K562 (cell line): ENCODE measurements around the gene DISC1. TPM values are rescaled to one million over a fixed set of nuclear protein-coding genes. Genes with fewer than 3 reads are reported as not detected.

Experiments
- ATAC-seq: fragments of 200-7000 bp; cut with Tn5 transposase; 3 replicates; pipeline ENCODE4 v1.9.1; 2020; ENCODE audit warnings: moderate library complexity
- BruUV-seq: library from RNA; stranded (reverse); fragments of 400-500 nt; replicated peaks from 2 replicates; lab custom pipeline; 2021; lab: Mats Ljungman, UMichigan
- CTCF ChIA-PET: fragments of 300-600 bp; formaldehyde crosslinking; extraction: SDS; loops from one replicate; lab custom pipeline; 2021; ENCODE audit warnings: low intra/inter-chr PET ratio; lab: Yijun Ruan, JAX
- POLR2A ChIA-PET: fragments of 300-600, 350-650 bp; sonication (Branson Sonifier 250); formaldehyde crosslinking; extraction: SDS; loops from one replicate; lab custom pipeline; 2021; ENCODE audit warnings: antibody characterized with exemption, inconsistent platforms; lab: Yijun Ruan, JAX
- DNase-seq, 4 experiments: peaks; one replicate each; pipeline versions ENCODE4 v3.0.0 to v3.0.0-alpha.2; 2011 to 2018; ENCODE audit warnings: low spot score in 3 of 4, mixed read lengths in 3 of 4; ENCODE audit errors: extremely low read depth in 1 of 4
- FAIRE-seq: peaks from 2 replicates; lab custom pipeline; 2011; peaks lifted over from hg19 to GRCh38; lab: Jason Lieb, UNC
- H2AFZ ChIP-seq: 2 replicates; pipeline ENCODE4 v1.6.0; 2011; ENCODE audit warnings: low read depth, low read length, control low read depth, inconsistent platforms
- H3K27ac ChIP-seq: fragments of 200-600 bp; 3 replicates; pipeline ENCODE4 v1.8.0; 2011; ENCODE audit warnings: low read depth, mild to moderate bottlenecking, control low read depth, inconsistent platforms, low read length, moderate library complexity, mixed read lengths; ENCODE audit errors: extremely low read depth
- H3K27me3 ChIP-seq, 2 experiments: fragments of 300-600 bp in 1 of 2; 2 replicates in 1 of 2; 3 replicates in 1 of 2; pipeline versions ENCODE4 v1.6.0 to v1.8.0; 2011; ENCODE audit warnings: inconsistent platforms in 2 of 2, low read length in 2 of 2, mild to moderate bottlenecking in 1 of 2, mixed read lengths in 1 of 2, moderate library complexity in 1 of 2; ENCODE audit not compliant: control insufficient read depth in 2 of 2, insufficient read depth in 2 of 2
- H3K36me3 ChIP-seq: fragments of 300-600 bp; 3 replicates; pipeline ENCODE4 v1.8.0; 2011; ENCODE audit warnings: mild to moderate bottlenecking, low read length, inconsistent platforms; ENCODE audit not compliant: control insufficient read depth, insufficient read depth
- H3K4me1 ChIP-seq, 2 experiments: fragments of 200-600 bp in 1 of 2; replicated peaks in 1 of 2; 2 replicates in 1 of 2; 3 replicates in 1 of 2; pipeline versions ENCODE4 v1.5.1 to v1.8.0; 2011; ENCODE audit warnings: inconsistent platforms in 2 of 2, low read length in 2 of 2, mild to moderate bottlenecking in 1 of 2, mixed read lengths in 1 of 2, moderate library complexity in 1 of 2; ENCODE audit not compliant: control insufficient read depth in 2 of 2, insufficient read depth in 2 of 2
- H3K4me2 ChIP-seq: 2 replicates; pipeline ENCODE4 v1.6.1; 2011; ENCODE audit warnings: low read length, control low read depth, inconsistent platforms, mixed read lengths; ENCODE audit not compliant: insufficient read depth
- H3K4me3 ChIP-seq: fragments of 200-600 bp; sonication (generic), shearing (Covaris generic); 2 replicates; pipeline ENCODE4 v1.5.1; 2016; ENCODE audit warnings: control low read depth, inconsistent platforms
- H3K79me2 ChIP-seq: fragments of 200-600 bp; 3 replicates; pipeline ENCODE4 v1.8.0; 2011; ENCODE audit warnings: low read length, inconsistent platforms; ENCODE audit not compliant: control insufficient read depth, insufficient read depth
- H3K9ac ChIP-seq, 2 experiments: 2 replicates each; pipeline versions ENCODE4 v1.6.0 to v1.6.1; 2011; ENCODE audit warnings: low read depth in 2 of 2, low read length in 2 of 2, control low read depth in 1 of 2, inconsistent platforms in 1 of 2, mild to moderate bottlenecking in 1 of 2, mixed read lengths in 1 of 2; ENCODE audit not compliant: insufficient read depth in 1 of 2
- H3K9me1 ChIP-seq: one replicate; pipeline ENCODE4 v1.6.0; 2011; ENCODE audit warnings: inconsistent platforms, mild to moderate bottlenecking, low read length, moderate library complexity; ENCODE audit not compliant: control insufficient read depth, insufficient read depth
- H3K9me3 ChIP-seq: replicated peaks from 2 replicates; pipeline ENCODE4 v1.5.1; 2011; ENCODE audit warnings: low read depth, low read length, inconsistent platforms; ENCODE audit not compliant: control insufficient read depth, insufficient read depth
- H4K20me1 ChIP-seq: replicated peaks from 2 replicates; pipeline ENCODE4 v1.6.1; 2011; ENCODE audit warnings: low read length, inconsistent platforms, mixed read lengths; ENCODE audit not compliant: control insufficient read depth, insufficient read depth
- CBFA2T2 ChIP-seq: fragments of 450-650 bp; conservative IDR thresholded peaks from 2 replicates; pipeline ENCODE4 v1.6.1; 2017; ENCODE audit warnings: mild to moderate bottlenecking
- GABPB1 ChIP-seq: sonication (generic); formaldehyde crosslinking; IDR thresholded peaks from 2 replicates; pipeline ENCODE4 v1.8.0; 2022; ENCODE audit warnings: mild to moderate bottlenecking, missing genetic modification reagents
- HMGXB4 ChIP-seq: sonication (generic); formaldehyde crosslinking; IDR thresholded peaks from 2 replicates; pipeline ENCODE4 v1.8.1; 2023; ENCODE audit warnings: mild to moderate bottlenecking, missing genetic modification reagents
- HNRNPK ChIP-seq: fragments of 200-400 bp; formaldehyde crosslinking; IDR thresholded peaks from one replicate; pipeline ENCODE4 v1.6.1; 2018; ENCODE audit warnings: mild to moderate bottlenecking, low read depth, low read length; ENCODE audit not compliant: poor library complexity, severe bottlenecking
- OTX1 ChIP-seq: fragments of 450-650 bp; formaldehyde crosslinking; IDR thresholded peaks from 2 replicates; pipeline ENCODE4 v1.4.0; 2022; ENCODE audit warnings: mild to moderate bottlenecking
- PHB ChIP-seq: fragments of 250-450 bp; sonication (Bioruptor Pico); IDR thresholded peaks from 2 replicates; pipeline ENCODE4 v1.5.0; 2021
- STAT6 ChIP-seq: sonication (generic); formaldehyde crosslinking; IDR thresholded peaks from 2 replicates; pipeline ENCODE4 v1.8.1; 2023; ENCODE audit warnings: mild to moderate bottlenecking, missing genetic modification reagents
- ZNF324 ChIP-seq: fragments of 250-450 bp; sonication (Bioruptor Pico); IDR thresholded peaks from 2 replicates; pipeline ENCODE4 v1.4.0; 2020; ENCODE audit warnings: mild to moderate bottlenecking
- ZNF655 ChIP-seq: fragments of 250-450 bp; sonication (Bioruptor Pico); IDR thresholded peaks from 2 replicates; pipeline ENCODE4 v1.5.0; 2021
- ZSCAN32 ChIP-seq: fragments of 450-650 bp; formaldehyde crosslinking; IDR thresholded peaks from 2 replicates; pipeline ENCODE4 v1.4.0; 2020; ENCODE audit warnings: mild to moderate bottlenecking, moderate library complexity
- WGBS: fragments of 100-300 bp; shearing (Covaris generic); methylation state at CpG from one replicate; pipeline ENCODE4 v1.1.6; 2016; ENCODE audit warnings: low coverage, mixed read lengths; ENCODE audit not compliant: insufficient coverage; ENCODE audit errors: missing lambda C conversion rate; 5-methylcytosine and 5-hydroxymethylcytosine counted together
- in situ Hi-C: fragments of 300-500 bp; cut with MboI; formaldehyde crosslinking; loops from 4 replicates; pipeline ENCODE4 v1.15.0; 2018; ENCODE audit warnings: inconsistent platforms, mixed read lengths
- intact Hi-C: fragments of 100-400 bp; cut with micrococcal nuclease; formaldehyde crosslinking; loops from 2 replicates; pipeline ENCODE4 v1.14.2; 2022
- polyA plus RNA-seq, 8 experiments: library from polyadenylated mRNA; depleted of rRNA in 4 of 8; stranded (reverse) in 5 of 8; unstranded in 3 of 8; fragments of >200 nt; fragmentation: Nextera tagmentation in 2 of 8; fragmentation: Illumina TruSeq in 1 of 8; extraction: Ambion mirVana in 2 of 8; extraction: Trizol in 1 of 8; gene quantifications; 2 replicates each; pipeline versions ENCODE4 v1.2.1 to v1.2.3, GENCODE V29; 2011 to 2014; ENCODE audit warnings: inconsistent platforms in 1 of 8, missing spikeins in 1 of 8
- total RNA-seq, 7 experiments: library from RNA; depleted of rRNA in 6 of 7; stranded (reverse); fragments of >200 nt in 6 of 7; fragmentation: Illumina TruSeq in 2 of 7; extraction: Trizol in 2 of 7; gene quantifications; 2 replicates each; pipeline versions ENCODE4 v1.2.1 to v1.2.3, GENCODE V29; 2011 to 2021; ENCODE audit warnings: low replicate concordance in 1 of 7

DISC1 gene
- total and polyA plus RNA-seq, 9 of the 15 experiments (the other 6 are each of a cell fraction or from before 2014, with no cell fraction given), result 0.01 to 0.11 (median 0.08) TPM; not detected in 1

GRCh38 chr1:231799363-231799986 lies 172.9 kb downstream of the DISC1 start:
- no TSS peak for BruUV-seq
- H3K9me1 ChIP-seq, result no peaks in the 10 kb centered on the region
- intact Hi-C loops (no loop called here), in situ Hi-C loops (no loop called here)
- DNase-seq (no peak), ATAC-seq (no peak), FAIRE-seq (no peak)
- POLR2A ChIA-PET, result interaction anchor here (0.7 kb wide), 1 partner anchor 1408 kb away, joined by 3 read pairs; no protein-coding TSS in a partner anchor
- no peak overlapping the region for H3K4me2 ChIP-seq
- no peaks in the 10 kb centered on the region for H3K36me3 ChIP-seq
- no peaks in the 10 kb centered on the region for H3K9me3 ChIP-seq
- H2AFZ ChIP-seq, result no peak overlapping the region
- no peaks in the 10 kb centered on the region for H4K20me1 ChIP-seq
- H3K9ac ChIP-seq, result no peak overlapping the region
- CTCF ChIA-PET, result no interaction called here
- no peaks in the 10 kb centered on the region for H3K79me2 ChIP-seq
- no peaks in the 10 kb centered on the region for H3K27me3 ChIP-seq
- no peak overlapping the region for H3K4me3 ChIP-seq
- under 1% methylated on average over 6 of the region's 6 CpGs for WGBS
- no peak overlapping the region for H3K27ac ChIP-seq
- peaks cover 0 to 2% of the 10 kb centered on the region in 2 experiments; a peak in 1 of 5 replicates for H3K4me1 ChIP-seq
- TF ChIP-seq ZNF655 (CRISPR knock-in tag) (no peak), HNRNPK (peak; percentile 67), ZSCAN32 (CRISPR knock-in tag) (no peak)
- TF ChIP-seq, all 486 proteins: peak for 1

- Histone ChIP-seq H3K9me1 (no peaks in the 10 kb centered on the region), H3K36me3 (no peaks in the 10 kb centered on the region), H3K9ac (no peak overlapping the region), H4K20me1 (no peaks in the 10 kb centered on the region), H3K9me3 (no peaks in the 10 kb centered on the region), H3K79me2 (no peaks in the 10 kb centered on the region), H3K27me3 (no peaks in the 10 kb centered on the region), H3K4me3 (no peak overlapping the region), H3K4me2 (no peak overlapping the region), H3K27ac (no peak overlapping the region), H2AFZ (no peak overlapping the region), H3K4me1 (peaks cover 0 to 2% of the 10 kb centered on the region in 2 experiments; a peak in 1 of 5 replicates)
- ChIA-PET POLR2A (no interaction called here), CTCF (no interaction called here)
- DNase-seq (no peak), FAIRE-seq (no peak), ATAC-seq (no peak)
- no TSS peak for BruUV-seq
- in situ Hi-C loops, result no loop called here
- 0% methylated on average over 5 of the region's 5 CpGs for whole genome bisulfite sequencing
- intact Hi-C loops, result no loop called here
- no peak for TF ChIP-seq HMGXB4 (CRISPR knock-in tag)
- no peak for TF ChIP-seq STAT6 (CRISPR knock-in tag)
- TF ChIP-seq PHB (CRISPR knock-in tag), result no peak
- TF ChIP-seq GABPB1, result no peak
- TF ChIP-seq ZNF324 (CRISPR knock-in tag), result no peak
- TF ChIP-seq CBFA2T2, result no peak
- TF ChIP-seq OTX1 (CRISPR knock-in tag), result no peak
Observed at GRCh38 chr1:231800108-231800507, 173.5 kb downstream of the DISC1 start.
